ENCODE results near the gene ANKRD39.

ANKRD39 gene

DNA sequence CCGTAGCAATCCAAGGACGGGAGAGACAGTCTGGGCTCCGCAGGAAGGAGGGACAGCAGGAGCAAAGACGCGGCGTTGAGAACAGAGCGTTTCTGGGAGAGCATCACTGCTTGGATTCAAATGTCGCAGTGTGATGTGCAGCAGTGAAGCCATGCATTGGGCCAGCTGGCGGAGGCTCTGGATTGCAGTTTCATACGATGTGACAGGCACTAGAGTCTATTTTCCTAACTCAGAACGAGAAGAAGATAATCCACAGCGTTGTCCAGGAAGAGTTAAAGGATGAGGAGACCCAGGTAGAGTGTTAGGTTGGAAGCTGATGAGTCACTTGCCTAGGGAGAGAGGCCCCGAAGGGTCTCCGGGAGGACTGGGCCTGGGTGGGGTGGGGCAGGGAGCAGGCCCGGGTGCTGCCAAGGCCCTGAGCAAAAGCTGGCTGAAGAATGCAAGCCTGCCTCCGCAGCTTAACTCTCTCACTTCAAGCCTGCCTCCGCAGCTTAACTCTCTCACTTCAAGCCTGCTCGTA is 29.7 kb upstream of the ANKRD39 start:
- DNase-seq, result no peak

DNA sequence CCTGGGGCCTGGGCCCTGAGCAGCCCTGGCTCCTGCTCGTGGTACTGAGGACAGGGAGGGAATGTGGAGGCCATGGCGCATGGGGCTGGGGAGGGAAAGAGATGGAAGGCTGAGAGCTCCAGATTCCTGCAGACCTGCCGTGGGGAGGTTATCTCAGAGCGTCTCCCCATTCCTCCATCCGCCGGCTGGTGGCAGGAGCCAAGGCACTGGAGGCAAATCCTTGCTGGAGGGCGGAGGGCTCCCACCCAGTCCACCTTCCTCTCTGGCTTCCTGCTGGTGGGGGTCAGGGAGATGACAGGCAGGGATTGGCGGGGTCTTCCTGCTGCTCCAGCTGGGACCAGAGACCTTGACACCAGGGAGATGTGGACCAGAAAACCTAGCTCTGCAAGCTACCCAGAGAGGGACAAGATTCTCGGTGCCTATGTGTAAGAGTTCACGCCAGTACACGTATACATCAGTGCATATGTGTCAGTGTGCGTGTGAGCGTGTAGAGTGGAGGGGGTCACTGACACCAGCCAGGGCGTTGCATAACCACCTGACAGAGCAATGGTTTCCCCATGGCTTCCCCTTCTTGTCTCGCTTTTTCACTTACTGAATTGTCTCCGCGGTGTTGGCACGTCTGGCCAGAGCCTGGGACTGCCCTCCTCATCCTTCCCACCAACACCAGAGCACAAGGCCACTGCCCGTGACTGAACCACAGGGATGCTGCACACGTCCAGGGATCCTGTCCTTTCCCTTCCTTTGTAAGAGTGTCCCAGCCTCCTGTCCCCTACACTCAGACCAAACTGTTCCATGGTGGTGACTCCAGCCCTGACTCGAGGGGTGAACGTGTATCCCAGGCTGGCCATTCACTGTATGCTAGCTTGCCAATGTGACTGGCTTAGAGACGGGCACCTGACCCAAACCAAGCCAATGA is 27.9 kb upstream of the ANKRD39 start:
- no peak for DNase-seq

DNA sequence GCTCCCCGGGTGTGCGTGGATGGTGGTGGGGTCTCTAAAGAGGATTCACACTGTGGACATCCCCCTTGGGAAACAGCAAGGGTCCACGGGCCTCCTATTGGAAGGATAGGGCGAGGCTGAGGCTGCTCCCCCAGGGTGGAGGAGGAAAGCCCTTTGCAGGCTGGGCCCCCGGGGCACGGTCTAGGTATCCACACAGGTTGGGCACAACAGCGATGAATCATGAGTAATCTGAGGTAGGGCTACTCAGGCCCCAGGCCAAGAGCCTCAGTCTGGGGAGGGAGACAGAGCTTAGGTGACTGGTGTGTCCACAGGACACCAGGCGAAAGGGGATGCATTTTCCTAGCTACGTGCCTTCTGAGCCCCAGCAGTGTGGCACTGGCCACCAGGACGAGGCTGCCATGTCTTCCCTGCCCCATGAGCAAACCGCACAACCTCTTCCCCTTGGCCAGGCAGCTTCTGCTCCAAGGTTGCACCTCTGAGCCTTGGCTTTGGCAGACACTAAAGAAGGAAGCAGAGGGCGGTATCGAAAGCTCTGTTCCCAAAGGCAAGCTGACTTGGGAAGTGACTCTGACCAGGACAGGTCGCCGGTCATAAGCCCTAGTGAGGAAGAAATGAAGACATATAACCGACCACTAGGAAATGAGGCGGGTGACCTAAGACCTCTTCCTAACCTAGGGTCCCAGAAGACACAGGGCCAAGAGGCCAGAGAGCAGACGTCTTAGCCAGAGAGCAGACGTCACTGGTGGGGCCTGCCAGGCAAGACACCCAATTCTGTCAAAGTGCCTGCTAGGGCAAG is 26.7 kb upstream of the ANKRD39 start:
- no peak for DNase-seq

DNA sequence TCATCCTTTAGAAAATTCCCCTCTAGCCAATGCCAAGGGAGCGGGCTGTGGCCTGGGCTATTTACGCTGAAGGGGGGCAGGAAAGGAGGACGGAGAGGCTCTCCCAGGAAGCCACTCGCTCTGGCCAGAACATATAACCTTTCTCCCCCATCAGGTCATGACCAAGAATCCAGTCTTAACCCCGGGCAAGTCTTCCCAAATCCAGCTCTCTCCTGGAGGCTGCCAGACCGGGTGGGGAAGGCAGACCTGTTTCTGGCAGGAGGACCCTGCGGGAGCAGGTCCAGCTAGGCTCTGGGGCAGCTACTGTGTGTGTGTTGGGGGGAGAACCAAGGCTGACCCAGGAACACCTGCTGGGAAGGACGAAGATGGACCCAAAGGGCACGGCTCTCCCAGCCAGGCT is 25.5 kb upstream of the ANKRD39 start:
- DNase-seq, result no peak

DNA sequence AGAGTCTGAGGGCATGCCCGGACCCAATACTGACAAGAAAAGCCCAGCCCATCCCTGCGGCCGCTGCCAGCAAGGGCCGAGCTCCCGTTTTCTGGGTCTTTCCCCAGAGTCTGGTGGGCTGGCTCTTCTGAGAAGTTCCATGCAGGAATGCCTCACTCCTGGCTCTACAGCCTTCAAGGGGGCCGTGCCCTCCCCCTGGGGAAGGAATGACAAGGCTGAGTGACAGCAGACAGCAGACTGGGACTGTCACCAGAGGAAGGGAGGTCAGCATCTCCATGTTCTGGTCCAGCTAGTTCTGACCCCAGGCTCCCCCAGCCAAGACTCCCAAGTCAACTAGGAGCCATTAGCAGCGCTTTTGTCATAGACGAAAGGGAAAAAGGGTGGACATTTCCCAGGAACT is 25.1 kb upstream of the ANKRD39 start:
- DNase-seq, result no peak

DNA sequence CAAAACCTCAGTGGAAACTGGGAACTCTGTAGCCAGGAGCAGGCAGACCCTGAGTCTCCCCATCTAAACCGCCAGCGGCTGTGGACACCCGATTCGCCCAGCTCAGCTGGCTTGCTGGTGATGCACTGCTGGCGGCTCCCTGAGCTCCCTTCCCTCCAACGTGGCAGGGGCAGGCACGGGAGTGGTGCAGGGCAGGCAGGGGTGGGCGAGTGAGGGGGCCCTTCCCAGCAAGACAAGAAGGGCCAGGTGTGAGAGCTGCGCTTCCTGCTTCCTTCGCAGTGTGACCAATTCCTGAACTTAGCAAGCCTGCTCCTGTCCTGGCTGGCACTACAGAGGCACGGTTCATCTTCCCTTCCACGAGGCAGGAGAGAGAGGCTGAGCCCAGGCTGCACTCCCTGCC is 24.4 kb upstream of the ANKRD39 start:
- no peak for DNase-seq

DNA sequence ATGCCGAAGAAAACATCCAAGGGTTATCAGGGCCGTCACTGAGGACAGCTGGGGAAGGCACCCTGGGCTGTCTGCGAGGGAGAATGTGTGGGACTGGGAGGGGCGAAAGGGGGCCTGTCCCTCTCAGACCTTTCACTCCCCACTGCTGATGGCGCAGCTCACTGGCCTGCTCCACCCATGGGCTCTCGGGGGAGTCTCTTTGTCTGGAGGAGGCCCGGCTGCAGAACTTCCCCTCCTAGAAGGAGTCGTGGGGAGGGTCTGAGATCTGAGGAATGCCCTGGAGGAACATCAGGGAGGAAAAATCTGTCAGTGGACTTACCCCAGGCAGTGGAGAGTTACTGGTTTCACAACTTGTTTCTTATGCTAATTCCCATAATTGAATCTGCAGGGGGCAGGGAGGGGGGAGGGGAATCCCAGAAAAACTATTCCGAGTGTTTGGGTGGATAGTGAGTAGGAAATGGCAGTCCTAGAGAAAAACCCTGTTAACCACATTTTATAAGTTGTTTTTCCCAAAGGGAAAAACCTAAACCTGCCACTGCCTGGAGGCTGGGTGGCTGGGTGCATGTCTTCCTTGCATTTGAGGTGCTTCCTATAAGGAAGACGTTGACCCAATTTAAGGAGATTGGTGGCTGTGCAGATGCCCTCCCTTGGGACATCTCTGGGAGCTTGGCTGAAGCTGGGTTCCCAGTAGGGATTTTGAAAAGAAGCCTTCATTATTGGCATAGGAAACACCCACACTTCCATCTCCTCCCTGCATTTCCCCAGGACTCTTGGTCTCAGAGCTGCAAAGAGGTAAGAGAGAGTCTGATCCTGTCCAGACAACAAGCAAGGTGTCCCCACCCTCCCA is 23.8 kb upstream of the ANKRD39 start:
- no peak for DNase-seq

DNA sequence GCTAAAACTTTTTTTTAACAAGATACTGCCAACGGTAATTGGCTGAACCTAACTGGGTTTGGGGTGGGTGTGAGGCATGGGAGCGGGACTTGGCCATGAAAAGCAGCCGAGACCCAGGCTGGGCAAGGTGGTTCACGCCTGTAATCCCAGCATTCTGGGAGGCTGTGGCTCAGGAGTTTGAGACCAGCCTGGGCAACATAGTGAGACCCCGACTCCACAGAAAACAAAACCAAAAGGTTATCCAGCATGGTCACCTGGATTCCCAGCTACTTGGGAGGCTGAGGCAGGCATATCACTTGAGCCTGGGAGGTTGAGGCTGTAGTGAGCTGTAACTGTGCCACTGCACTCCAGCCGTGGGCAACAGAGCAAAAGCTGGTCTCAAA is 23.1 kb upstream of the ANKRD39 start:
- DNase-seq, result no peak

DNA sequence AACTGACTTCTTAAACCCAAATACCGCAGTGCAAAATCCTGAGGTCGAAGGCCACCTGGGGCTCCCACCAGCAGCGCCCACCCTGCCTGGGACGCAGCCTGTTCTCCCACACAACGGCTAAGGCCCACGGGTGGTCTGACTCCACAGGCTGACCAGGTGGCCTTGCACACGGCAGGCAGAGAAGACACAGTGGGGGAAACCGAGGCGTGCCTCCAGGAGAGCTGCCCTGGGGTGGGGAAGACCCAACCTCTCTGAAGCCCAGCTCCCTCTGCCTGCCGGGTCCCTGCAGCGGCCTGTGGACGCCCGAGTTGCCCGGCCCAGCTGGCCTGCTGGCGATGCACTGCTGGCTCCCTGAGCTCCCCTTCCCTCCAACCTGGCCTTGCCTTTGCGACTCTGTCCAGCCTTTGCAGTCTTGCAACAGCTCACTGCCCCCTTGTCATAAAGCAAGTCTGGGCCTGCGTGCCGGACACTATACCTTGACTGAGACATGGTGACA is 21.8 kb upstream of the ANKRD39 start:
- no peak for DNase-seq

DNA sequence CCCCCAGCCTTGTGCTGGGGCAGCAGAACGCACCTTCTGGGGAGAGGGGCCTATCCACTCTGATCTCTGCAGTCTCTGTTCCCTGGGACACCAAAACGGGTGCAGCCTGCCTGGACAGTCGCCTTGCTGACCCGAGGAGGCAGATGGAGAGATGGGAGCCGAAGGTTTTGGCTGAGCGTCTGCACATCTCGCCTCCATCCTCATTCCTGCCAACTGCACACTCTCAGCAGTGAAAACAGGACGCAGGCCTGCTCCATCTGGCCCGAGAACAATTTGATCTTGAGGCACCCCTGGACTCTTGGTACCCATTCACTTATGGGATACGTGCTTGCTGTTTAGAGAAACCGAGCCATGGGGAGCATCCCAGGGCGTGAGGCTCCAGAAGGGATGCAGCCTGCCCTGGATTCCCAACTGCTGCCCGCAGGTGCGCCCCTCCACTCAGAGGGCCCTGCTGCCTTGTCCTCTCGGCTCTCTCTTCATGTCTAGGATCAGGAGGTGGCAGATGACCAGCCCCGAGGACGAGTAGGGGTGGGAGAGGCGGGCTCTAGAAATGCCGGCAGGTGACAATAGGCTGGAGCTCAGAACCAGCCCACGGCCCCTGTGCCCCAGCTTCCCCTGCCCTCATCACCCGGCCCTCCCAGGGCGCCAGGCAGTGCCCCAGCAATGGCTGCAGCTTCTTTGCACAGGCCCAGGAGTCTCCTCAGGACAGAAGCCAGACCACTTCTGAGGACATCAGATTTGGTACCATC is 21.2 kb upstream of the ANKRD39 start:
- DNase-seq, result no peak

DNA sequence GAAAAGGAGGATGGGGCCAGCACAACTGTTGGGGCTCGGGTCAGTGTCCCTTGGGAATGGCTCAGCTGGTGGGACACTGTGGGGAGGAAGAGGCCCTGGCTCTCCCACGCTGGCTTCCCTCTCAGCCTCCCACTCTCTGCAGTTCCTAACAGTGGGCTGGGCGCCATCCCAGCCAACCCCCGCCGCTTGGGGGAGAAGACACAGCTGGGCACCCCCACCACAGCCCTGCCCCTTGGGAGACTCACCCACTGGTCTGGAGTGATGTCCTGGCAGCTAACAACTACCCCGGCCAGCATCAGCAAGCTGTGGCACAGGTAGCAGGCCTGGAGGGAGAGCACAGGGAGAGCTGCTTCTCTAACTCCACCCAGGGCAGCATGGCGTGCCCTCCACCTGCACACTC is 20.4 kb upstream of the ANKRD39 start:
- DNase-seq, result no peak

DNA sequence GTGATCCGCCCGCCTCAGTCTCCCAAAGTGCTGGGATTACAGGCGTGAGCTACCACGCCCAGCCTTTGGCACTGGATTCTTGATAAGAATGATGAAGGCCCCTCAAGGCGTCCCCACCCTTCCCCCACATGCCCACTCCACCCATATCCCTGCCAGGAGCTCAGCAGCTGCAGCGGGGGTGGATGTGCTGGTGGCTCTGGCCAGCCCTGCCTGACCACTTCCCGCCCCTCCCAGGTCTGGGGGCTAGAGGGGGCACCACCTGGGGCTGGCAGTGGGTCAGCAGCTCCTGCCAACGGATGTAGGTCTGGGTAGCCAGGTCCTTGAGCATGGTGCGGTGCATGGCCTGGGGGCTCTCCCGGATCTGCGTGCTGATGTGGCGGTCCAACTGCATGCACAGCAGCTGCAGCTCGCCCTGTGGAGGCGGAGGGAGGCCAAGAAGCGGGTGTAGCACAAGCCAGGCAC is 19.8 kb upstream of the ANKRD39 start:
- DNase-seq, result no peak

DNA sequence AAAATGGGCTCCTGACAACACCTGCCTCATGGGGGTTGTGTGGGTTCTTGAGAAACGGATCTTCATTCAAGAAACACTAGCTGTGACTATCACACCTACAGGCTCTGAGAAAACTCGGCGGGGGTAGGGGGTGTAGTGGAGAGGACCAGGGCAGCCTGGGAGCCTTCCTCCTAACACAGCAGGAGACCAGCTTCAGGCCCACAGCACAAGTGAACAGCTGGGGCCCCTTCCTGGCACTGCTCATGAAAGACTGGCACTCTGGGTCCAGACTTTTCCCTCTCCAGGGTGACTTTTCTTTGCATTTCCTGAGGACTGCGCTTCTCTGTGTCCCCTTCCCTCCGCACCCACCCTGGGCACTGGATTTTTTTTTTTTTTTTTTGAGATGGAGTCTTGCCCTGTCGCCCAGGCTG is 19.2 kb upstream of the ANKRD39 start:
- no peak for DNase-seq

DNA sequence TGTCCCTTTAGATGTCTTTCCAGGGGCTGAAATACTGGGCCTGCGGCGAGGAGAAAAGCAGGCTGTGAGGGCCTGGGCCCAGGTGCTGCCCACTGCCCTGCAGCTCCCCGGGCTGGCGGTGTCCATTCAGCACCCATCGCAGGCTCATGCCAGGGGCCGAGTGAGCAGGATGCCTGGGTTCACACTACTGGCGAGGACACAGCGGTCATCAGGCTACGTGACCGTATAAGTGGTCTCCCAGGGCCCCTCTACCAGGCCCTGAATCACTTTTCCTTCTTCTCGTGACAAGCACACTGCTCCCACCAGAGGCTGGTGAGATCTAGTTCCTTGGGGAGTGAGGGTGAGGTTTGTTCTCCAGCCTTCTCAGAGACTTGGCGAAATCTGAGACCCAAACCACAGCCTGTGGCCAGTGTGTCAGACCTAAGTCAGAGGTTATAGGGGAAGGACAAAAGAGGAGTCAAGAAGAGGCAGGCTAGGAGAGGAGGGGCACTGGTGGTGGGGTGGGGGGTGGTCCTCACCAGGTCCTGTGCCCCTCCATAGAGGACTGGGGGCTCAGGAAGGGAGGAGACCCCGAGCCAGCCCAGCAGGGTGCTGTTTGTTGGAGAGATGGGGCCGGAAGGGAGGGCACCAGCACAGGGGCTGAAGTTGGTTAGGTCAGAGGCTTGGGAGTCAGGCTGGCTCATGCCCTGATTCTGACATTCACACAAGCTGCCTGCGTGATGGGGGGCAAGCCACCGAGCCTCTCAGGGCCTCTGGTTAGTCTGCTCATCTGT is 18.6 kb upstream of the ANKRD39 start:
- no peak for DNase-seq

DNA sequence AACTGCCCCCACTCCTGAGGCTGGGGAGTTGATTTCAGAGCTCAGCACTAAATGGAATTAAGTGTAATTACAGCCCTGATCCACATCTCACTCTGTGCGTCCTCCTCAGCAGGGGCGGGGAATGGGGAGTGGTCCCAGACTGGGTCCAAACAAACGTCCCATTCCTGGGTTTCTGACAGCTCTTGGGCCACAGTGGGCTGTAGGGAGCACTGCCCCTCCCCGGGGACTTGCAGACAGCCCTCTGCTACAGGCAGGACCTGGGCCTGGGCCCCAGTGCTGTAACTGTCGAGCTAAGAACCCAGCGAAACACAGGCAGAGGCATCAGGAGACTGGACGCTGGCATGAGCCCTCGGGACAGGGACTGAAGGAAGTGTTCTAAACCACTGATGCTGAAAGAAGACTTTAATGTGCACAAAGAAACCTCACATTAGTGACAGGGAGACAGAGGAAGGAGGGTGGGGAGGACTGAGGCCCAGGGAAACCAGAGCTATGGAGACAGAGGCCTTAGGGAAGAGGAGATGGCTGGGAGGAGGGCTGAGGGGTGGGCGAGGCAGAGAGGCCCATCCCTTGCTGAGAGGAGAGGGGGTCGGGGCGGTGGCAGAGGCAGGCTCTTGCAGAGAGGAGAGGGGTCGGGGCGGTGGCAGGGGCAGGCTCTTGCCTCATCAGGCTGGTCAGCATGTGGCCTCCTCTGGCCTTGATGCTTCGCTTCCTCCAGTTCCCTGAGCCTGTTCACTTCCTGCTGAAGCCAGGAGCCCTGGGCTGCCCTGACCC is 17.9 kb upstream of the ANKRD39 start:
- no peak for DNase-seq

DNA sequence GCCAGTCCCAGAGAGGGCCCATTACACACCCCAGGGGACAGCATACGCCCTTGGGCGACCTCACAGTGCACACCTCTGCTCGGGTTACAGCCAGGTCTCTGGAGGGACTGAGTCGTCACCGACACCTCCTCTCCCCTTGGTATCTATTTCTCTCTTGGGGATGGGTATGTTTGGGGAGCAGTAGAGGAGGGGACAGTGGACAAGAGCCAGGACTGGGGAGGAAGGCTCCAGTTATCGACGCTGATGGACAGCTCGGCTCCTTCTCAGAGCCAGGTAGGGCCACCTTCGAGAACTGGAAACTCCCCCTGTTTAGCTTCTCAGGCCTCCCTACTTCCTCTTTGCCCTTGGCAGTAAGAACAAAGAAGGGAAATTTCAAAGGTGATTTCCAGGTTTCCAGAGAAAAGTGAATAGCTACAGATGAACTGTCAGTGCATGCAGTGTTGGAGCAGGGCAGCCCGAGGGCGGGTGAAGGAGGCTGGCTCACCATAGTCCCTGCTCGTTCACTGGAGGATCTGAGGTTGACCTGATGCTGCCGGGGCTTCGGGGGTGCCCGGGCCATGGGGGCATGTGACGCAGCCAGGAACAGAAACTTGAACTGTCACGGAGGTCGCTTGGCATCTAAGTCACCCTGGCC is 16.5 kb upstream of the ANKRD39 start:
- no peak for DNase-seq

DNA sequence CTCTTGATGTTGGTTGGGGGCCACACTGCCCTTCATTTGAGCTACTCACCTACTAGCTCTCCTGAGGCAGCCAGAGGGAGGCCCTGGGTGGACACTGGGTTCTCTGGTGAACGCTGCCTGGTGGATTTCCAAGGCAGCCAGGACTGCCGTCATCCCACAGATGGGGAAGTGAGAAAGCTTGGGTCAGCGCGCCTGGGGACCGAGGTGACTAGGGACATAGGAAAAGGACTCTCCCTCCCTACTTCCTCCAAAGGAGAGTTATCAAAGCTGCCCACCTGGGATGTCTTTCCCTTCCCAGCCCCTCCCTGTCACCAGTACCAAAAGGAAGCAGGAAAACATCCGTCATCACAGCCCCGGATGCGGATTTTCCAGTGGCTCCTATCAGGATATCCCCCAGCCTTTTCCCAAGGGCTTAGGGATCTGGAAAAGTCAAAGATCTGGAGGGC is 15.9 kb upstream of the ANKRD39 start:
- DNase-seq, result no peak

DNA sequence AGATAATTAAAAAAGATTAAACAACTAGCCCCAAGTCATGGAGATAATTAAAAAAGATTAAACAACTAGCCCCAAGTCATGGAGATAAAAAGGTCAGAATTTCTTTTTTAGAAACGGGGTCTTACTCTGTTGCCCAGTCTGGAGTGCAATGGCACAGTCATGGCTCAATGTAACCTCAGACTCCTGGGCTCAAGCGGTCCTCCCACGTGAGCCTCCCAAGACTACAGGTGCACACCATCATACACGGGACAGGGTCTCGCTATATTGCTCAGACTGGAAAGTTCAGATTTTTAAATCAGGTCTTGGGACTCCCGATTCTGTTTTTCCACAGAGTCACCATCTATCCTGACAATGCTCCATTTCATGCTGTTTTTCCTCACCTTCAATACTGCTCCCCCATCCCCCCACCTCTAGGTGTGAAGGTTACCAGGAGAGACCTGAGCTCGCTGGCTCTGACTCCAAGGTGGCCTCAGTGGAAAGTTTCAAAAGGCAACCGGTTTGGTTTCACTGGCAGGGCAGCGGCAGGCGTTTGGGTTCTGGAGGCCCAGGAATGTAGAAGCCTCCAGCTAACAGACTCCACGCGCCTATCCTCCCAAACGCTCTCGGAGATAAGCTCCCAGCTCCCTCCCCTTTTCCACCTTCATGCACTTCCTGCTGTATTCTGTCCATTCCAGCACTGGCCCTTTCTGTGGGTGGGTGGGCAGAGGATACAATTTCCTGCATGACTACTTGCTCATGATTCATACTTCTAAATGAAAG is 15.0 kb upstream of the ANKRD39 start:
- no peak for DNase-seq

All from effector CD8-positive, alpha-beta T cell (primary cell).